NCI-H2196 (cell line): ENCODE results near the gene DACH2.

Experiments
- DNase-seq: peaks from one replicate; lab custom pipeline; 2025; ENCODE audit not compliant: unreplicated experiment; lab: John Stamatoyannopoulos, UW

DACH2 gene

DNA sequence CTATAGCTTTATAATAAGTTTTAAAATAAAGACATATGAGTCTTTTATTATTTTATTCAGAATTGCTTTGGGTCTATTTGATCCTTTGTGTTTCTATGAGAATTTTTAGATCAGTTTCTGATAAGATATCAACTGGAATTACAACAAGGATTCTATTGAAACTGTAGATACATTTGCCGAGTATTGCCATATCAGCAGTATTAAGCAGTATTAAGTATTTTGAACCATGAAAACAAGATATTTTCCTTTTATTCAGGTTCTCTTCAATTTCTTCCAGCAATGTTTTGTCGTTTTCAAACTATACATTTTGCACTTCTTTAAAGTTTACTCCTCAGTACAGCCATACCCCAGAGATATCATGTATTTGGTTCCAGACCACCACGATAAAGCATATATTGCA, 598.8 kb downstream of the DACH2 start:
- DNase-seq, result no peak

GRCh38 chrX:86805241-86805640, 657.0 kb downstream of the DACH2 start:
- no peak for DNase-seq

DNA sequence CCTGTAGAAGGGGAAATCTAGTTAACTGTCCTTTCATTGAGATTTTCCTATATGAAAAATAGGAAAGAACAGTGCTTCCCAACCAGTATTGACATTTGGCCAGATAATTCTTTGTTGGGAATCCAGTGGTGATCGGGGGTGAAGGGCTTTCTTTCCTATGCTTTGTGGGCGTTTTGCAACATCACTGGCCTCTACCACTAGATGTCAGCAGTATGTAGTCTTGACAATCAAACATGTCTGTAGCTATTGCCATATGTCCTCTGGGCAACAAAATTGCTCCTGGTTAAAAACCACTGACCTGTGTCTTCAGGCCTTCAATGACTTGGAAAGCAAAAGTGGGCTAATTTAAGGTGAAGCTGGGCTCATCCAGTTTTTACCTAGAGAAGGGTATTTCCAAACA, 658.5 kb downstream of the DACH2 start:
- no peak for DNase-seq

GRCh38 chrX:86809651-86810050, 661.4 kb downstream of the DACH2 start:
- no peak for DNase-seq

GRCh38 chrX:86829786-86830185, 681.5 kb downstream of the DACH2 start:
- no peak for DNase-seq

GRCh38 chrX:86830685-86831084, 682.4 kb downstream of the DACH2 start:
- no peak for DNase-seq

GRCh38 chrX:86845101-86845500, 696.9 kb downstream of the DACH2 start:
- no peak for DNase-seq
